Inferior parietal cortex (tissue), 1 donor: ENCODE data around the gene TTC24.
"Not testable (repeated sequence)": the region's sequence is repeated elsewhere in the genome, so short reads cannot be mapped to it uniquely, and the experiment has no call there.

Experiments
- DNase-seq: peaks from one replicate; pipeline ENCODE4 v3.0.0-alpha.2; 2016; ENCODE audit errors: extremely low spot score

The TTC24 gene

DNA sequence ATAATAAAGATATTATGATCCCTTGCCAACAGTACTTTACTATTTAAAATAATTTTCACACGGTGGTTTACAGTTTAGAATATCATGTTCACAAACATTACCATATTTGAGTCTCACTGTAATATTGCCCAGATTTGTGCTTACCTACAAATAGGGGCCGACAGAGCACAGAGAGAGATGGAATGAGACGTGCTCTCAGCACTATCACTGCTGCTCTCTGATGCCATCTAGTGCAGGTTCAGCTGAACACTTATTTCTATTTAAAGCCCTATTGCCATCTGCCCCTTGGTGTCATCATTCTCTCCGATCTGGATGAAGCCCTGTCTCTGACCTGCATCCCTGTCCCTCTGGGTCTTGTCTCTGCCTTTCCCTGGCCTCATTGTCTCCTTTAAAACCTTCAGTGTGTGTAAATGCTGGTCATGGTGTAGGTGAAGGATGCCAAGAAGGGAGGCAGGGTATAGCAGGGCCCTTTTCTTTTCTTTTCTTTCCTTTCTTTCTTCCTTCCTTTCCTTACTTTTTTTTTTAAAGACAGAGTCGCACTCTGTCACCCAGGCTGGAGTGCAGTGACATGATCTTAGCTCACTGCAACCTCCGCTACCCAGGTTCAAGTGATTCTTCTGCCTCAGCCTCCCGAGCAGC is 28.6 kb downstream of the TTC24 start:
- DNase-seq: peak; percentile 86

DNA sequence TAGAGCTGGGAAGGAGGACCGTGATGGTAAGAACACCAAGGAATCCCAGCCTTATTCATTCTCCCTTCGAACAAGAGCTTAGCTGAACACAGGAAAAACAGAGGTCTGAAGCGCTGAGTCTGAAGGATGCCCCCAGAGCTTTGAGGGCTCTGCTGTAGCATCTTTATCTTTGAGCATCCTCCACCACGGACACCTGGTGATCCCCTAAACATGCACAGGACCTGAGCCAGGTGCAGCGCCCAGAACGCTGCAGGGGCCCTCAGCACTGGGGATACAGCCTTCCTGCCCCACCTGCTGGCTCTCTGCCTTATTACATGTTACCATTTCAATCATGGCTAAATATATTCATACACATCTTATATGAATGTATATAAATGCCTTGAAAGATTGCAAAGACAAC is 29.5 kb downstream of the TTC24 start:
- no peak for DNase-seq

DNA sequence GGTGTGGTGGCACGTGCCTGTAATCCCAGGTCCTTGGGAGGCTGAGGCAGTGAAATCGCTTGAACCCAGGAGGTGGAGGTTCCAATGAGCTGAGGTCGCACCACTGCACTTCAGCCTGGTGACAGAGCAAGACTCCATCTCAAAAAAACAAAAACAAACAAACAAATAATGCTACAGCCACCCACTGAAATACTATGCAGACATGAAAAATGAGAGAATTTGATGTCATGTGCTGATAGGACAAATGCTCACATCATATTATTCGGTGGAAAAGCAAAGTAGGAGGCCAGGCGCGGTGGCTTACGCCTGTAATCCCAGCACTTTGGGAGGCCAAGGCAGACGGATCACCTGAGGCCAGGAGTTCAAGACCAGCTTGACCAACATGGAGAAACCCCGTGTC is 30.5 kb downstream of the TTC24 start:
- not testable (repeated sequence) for DNase-seq

DNA sequence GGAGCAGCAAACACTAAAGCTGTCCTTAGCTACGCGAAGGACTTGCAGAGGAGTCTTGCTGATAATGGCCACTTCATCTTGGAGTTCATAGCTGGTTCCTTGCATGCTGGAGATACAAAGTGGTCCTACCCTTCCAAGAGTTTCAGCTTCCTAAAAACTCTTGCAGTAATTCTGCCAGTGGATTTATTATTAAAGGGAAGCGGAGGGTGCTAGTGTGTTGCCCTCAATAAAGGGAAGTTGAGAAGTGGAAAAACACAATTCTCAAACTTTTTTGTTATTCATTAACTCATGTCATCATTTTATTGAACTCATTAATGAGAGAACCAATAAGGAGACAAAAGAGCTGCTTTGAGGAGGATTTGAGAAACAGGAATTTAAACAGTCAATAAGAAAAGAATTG is 33.1 kb downstream of the TTC24 start:
- no peak for DNase-seq

GRCh38 chr1:156615946-156616345 is 36.4 kb downstream of the TTC24 start:
- no peak for DNase-seq

GRCh38 chr1:156616463-156616862 is 36.9 kb downstream of the TTC24 start:
- DNase-seq: peak; percentile 94

DNA sequence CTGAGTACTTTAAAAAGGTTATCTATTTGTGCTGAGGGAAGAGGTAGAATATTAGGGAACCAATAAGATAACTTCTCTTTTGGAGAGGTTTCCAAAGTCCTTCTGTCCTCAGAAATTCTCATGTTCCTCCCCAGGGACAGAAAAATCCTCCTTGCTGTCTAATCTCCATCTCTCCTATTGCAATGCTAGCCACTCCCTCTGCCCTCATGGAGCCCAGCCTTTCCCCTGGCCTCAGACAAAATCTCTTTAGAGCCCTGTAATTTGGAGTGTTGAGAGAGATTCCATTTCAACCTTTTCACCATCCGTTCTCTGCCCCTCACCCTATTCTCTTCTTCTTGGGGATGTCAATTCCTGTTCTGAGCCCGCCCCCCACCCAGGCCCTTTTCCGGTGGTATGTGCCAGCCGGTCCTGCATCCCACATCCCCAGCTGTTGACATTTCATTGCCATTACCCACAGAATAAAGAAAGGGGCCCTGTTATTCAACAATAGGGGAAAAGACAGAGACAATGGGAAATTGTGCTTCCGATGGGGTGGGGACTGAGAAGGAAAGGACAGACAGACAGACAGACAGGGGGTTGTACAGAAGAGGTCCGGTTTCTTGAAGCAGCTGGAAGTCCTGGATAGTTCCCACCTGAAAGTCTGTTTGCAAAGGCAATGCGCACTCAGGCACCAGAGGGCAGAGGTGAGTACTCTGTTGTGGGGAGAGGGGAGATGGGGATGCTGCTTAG is 39.5 kb downstream of the TTC24 start, which contains the start of gene HAPLN2:
TSS of gene HAPLN2 (plus strand) at position 563 of the 729 bp plus-strand sequence. CDS start 4,076 bp downstream, outside the sequence.
- DNase-seq: peak; percentile 57

DNA sequence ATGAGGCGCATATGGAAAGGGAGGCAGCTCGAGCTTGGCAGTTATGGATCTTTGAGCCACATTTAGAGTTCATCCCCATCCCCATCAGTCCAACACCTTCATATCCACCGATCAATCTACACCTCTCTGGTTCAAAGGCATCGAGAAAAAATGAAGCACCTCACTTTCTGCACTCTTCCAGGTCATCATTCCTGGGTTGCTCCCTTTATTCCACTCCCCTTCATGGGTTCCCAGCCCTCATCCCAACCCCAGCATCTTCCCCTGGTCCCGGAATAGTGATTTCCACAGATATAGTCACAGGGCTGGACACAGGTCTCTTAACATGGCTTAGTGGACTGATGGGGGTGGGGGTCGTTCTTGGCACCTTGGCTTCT is 40.0 kb downstream of the TTC24 start:
- no peak for DNase-seq

GRCh38 chr1:156622581-156623297 is 43.2 kb downstream of the TTC24 start:
- DNase-seq: no peak

DNA sequence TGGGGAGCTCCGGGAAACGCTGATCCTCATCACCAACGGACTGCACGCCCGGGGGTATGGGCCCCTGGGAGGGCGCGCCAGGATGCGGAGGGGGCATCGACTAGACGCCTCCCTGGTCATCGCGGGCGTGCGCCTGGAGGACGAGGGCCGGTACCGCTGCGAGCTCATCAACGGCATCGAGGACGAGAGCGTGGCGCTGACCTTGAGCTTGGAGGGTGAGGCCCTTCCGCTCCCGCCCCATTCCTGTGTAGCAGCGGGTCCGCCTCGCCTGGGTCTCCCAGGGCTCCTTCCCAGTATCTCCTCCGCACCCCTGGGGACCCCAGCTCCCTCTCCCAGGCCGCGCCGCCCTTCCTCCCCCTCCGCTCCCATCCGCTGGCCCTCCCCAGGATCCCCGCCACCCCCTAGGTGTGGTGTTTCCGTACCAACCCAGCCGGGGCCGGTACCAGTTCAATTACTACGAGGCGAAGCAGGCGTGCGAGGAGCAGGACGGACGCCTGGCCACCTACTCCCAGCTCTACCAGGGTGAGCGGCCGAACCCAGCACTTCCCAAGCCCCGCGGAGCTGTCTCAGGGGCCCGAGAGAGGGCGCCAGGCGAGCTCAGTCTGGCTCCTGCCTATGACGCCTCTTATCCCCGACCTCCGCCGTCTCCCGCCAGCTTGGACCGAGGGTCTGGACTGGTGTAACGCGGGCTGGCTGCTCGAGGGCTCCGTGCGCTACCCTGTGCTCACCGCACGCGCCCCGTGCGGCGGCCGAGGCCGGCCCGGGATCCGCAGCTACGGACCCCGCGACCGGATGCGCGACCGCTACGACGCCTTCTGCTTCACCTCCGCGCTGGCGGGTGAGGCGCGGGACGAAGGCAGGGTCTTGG is 44.7 kb downstream of the TTC24 start:
- peak; percentile 47 for DNase-seq

- DNase-seq: no peak
These were observed 45.4 kb downstream of the TTC24 start for GRCh38 chr1:156624814-156625435.

DNA sequence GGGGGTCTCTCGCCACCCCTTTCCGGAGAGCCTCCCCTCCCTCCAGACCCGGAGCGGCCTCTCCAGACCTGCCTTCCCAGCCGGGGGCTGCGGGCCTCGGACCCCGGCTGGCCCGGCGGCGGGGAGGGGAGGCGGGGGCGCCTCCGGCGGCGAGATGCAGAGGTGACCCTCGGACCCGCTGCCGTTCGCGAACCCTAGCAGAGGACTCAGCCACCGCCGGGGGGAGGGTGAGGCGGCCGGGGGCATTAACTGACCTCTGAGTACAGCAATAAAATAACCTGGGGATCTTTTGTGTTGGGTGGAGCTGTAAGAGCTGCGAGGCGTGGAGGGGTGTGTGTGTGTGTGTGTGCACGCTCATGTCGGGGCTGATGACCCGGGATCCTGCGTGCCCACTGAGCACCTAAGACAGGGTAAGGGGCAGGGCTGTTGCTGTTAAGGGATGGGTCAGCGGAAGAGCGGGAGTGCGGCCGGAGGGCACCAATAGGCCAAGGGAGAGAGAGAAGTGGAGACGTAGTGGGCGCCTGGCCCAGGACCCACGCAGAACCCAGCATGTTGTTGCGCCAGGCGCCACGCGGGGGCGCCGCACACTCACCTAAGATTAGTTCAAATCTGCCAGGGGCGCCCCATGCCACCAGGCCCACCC is 46.0 kb downstream of the TTC24 start:
- peak; percentile 82 for DNase-seq

DNA sequence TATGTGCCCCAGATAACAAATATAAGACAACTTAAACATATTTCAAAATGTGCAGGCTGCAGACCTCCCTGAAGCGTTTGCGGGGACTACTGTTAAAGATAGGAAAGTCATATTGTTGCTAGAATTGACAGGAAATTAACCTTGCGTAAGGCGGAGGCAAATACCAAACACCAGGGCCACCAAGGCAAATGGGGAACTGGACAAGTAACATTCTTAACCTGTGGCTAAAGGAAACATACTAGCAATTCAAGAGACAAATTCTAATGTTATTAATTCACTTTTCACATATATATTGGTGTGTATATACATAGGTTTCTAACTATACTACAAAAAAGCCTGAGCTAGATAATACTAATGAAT is 46.5 kb downstream of the TTC24 start:
- no peak for DNase-seq

- DNase-seq: peak; percentile 79
These were observed 47.9 kb downstream of the TTC24 start for GRCh38 chr1:156627313-156627880.

DNA sequence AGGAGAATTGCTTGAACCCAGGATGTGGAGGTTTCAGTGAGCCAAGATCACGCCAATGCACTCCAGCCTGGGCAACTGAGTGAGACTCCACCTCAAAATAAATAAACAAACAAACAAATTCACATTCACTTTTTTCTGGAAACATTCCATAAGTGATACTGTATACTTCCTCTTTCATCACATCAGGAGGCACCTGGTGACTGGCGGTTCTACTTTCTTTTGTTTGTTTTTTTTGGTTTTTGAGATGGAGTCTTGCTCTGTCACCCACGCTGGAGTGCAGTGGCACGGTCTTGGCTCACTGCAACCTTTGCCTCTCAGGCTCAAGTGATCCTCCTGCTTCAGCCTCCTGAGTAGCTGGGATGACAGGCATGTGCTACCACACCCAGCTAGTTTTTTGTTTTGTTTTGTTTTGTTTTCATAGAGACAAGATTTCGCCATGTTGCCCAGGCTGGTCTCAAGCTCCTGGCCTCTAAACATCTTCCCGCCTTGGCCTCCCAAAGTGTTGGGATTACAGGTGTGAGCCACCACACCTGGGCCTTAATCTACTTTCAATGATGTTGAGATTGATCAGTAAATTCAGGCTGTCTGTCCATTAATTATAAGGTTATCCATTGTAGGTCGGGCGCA is 50.4 kb downstream of the TTC24 start:
- DNase-seq: no peak

GRCh38 chr1:156631152-156631551 is 51.6 kb downstream of the TTC24 start:
- not testable (repeated sequence) for DNase-seq

- DNase-seq: no peak
These were observed 52.8 kb downstream of the TTC24 start for GRCh38 chr1:156632355-156632754.
